K562 (cell line): ENCODE measurements around the gene SPI1. TPM values are rescaled to one million over a fixed set of nuclear protein-coding genes. Genes with fewer than 3 reads are reported as not detected.

Experiments
- ATAC-seq: fragments of 200-7000 bp; cut with Tn5 transposase; 3 replicates; pipeline ENCODE4 v1.9.1; 2020; ENCODE audit warnings: moderate library complexity
- BruUV-seq: library from RNA; stranded (reverse); fragments of 400-500 nt; replicated peaks from 2 replicates; lab custom pipeline; 2021; lab: Mats Ljungman, UMichigan
- CTCF ChIA-PET: fragments of 300-600 bp; formaldehyde crosslinking; extraction: SDS; loops from one replicate; lab custom pipeline; 2021; ENCODE audit warnings: low intra/inter-chr PET ratio; lab: Yijun Ruan, JAX
- POLR2A ChIA-PET: fragments of 300-600, 350-650 bp; sonication (Branson Sonifier 250); formaldehyde crosslinking; extraction: SDS; loops from one replicate; lab custom pipeline; 2021; ENCODE audit warnings: antibody characterized with exemption, inconsistent platforms; lab: Yijun Ruan, JAX
- DNase-seq, 4 experiments: peaks; one replicate each; pipeline versions ENCODE4 v3.0.0 to v3.0.0-alpha.2; 2011 to 2018; ENCODE audit warnings: low spot score in 3 of 4, mixed read lengths in 3 of 4; ENCODE audit errors: extremely low read depth in 1 of 4
- FAIRE-seq: peaks from 2 replicates; lab custom pipeline; 2011; peaks lifted over from hg19 to GRCh38; lab: Jason Lieb, UNC
- H2AFZ ChIP-seq: 2 replicates; pipeline ENCODE4 v1.6.0; 2011; ENCODE audit warnings: low read depth, low read length, control low read depth, inconsistent platforms
- H3K27ac ChIP-seq: fragments of 200-600 bp; 3 replicates; pipeline ENCODE4 v1.8.0; 2011; ENCODE audit warnings: low read depth, mild to moderate bottlenecking, control low read depth, inconsistent platforms, low read length, moderate library complexity, mixed read lengths; ENCODE audit errors: extremely low read depth
- H3K27me3 ChIP-seq, 2 experiments: fragments of 300-600 bp in 1 of 2; 2 replicates in 1 of 2; 3 replicates in 1 of 2; pipeline versions ENCODE4 v1.6.0 to v1.8.0; 2011; ENCODE audit warnings: inconsistent platforms in 2 of 2, low read length in 2 of 2, mild to moderate bottlenecking in 1 of 2, mixed read lengths in 1 of 2, moderate library complexity in 1 of 2; ENCODE audit not compliant: control insufficient read depth in 2 of 2, insufficient read depth in 2 of 2
- H3K36me3 ChIP-seq: fragments of 300-600 bp; 3 replicates; pipeline ENCODE4 v1.8.0; 2011; ENCODE audit warnings: mild to moderate bottlenecking, low read length, inconsistent platforms; ENCODE audit not compliant: control insufficient read depth, insufficient read depth
- H3K4me1 ChIP-seq, 2 experiments: fragments of 200-600 bp in 1 of 2; replicated peaks in 1 of 2; 2 replicates in 1 of 2; 3 replicates in 1 of 2; pipeline versions ENCODE4 v1.5.1 to v1.8.0; 2011; ENCODE audit warnings: inconsistent platforms in 2 of 2, low read length in 2 of 2, mild to moderate bottlenecking in 1 of 2, mixed read lengths in 1 of 2, moderate library complexity in 1 of 2; ENCODE audit not compliant: control insufficient read depth in 2 of 2, insufficient read depth in 2 of 2
- H3K4me2 ChIP-seq: 2 replicates; pipeline ENCODE4 v1.6.1; 2011; ENCODE audit warnings: low read length, control low read depth, inconsistent platforms, mixed read lengths; ENCODE audit not compliant: insufficient read depth
- H3K4me3 ChIP-seq: fragments of 200-600 bp; sonication (generic), shearing (Covaris generic); 2 replicates; pipeline ENCODE4 v1.5.1; 2016; ENCODE audit warnings: control low read depth, inconsistent platforms
- H3K79me2 ChIP-seq: fragments of 200-600 bp; 3 replicates; pipeline ENCODE4 v1.8.0; 2011; ENCODE audit warnings: low read length, inconsistent platforms; ENCODE audit not compliant: control insufficient read depth, insufficient read depth
- H3K9ac ChIP-seq, 2 experiments: 2 replicates each; pipeline versions ENCODE4 v1.6.0 to v1.6.1; 2011; ENCODE audit warnings: low read depth in 2 of 2, low read length in 2 of 2, control low read depth in 1 of 2, inconsistent platforms in 1 of 2, mild to moderate bottlenecking in 1 of 2, mixed read lengths in 1 of 2; ENCODE audit not compliant: insufficient read depth in 1 of 2
- H3K9me1 ChIP-seq: one replicate; pipeline ENCODE4 v1.6.0; 2011; ENCODE audit warnings: inconsistent platforms, mild to moderate bottlenecking, low read length, moderate library complexity; ENCODE audit not compliant: control insufficient read depth, insufficient read depth
- H3K9me3 ChIP-seq: replicated peaks from 2 replicates; pipeline ENCODE4 v1.5.1; 2011; ENCODE audit warnings: low read depth, low read length, inconsistent platforms; ENCODE audit not compliant: control insufficient read depth, insufficient read depth
- H4K20me1 ChIP-seq: replicated peaks from 2 replicates; pipeline ENCODE4 v1.6.1; 2011; ENCODE audit warnings: low read length, inconsistent platforms, mixed read lengths; ENCODE audit not compliant: control insufficient read depth, insufficient read depth
- ATF4 ChIP-seq: fragments of 450-650 bp; formaldehyde crosslinking; IDR thresholded peaks from 2 replicates; pipeline ENCODE4 v1.4.0; 2022; ENCODE audit warnings: mild to moderate bottlenecking, moderate library complexity
- FOXK2 ChIP-seq, 2 experiments: fragments of 450-650 bp; IDR thresholded peaks in 1 of 2; conservative IDR thresholded peaks in 1 of 2; 2 replicates each; pipeline ENCODE4 v1.6.1; 2016; ENCODE audit warnings: low read depth in 2 of 2, mild to moderate bottlenecking in 1 of 2
- GATA2 ChIP-seq: sonication (generic); formaldehyde crosslinking; IDR thresholded peaks from 2 replicates; pipeline ENCODE4 v1.4.0; 2020; ENCODE audit warnings: mild to moderate bottlenecking, missing genetic modification reagents
- GATAD2A ChIP-seq: fragments of 450-650 bp; IDR thresholded peaks from 2 replicates; pipeline ENCODE4 v1.6.1; 2017
- GTF2A2 ChIP-seq: IDR thresholded peaks from 2 replicates; pipeline ENCODE4 v1.6.1; 2016; ENCODE audit warnings: mild to moderate bottlenecking, missing genetic modification characterization, missing compliant biosample characterization
- NR4A1 ChIP-seq, 2 experiments: fragments of 250-450 bp in 1 of 2; fragments of 450-650 bp in 1 of 2; sonication (Bioruptor Pico) in 1 of 2; IDR thresholded peaks; 2 replicates each; pipeline versions ENCODE4 v1.4.0 to v1.6.1; 2016 to 2020; ENCODE audit warnings: mild to moderate bottlenecking in 2 of 2, missing compliant biosample characterization in 1 of 2, missing genetic modification characterization in 1 of 2, moderate library complexity in 1 of 2
- PCBP1 ChIP-seq: fragments of 200-400 bp; formaldehyde crosslinking; IDR thresholded peaks from 2 replicates; pipeline ENCODE4 v1.6.1; 2018; ENCODE audit warnings: mild to moderate bottlenecking, low read depth, low read length; ENCODE audit not compliant: poor library complexity, severe bottlenecking
- RUNX1 ChIP-seq: sonication (generic); IDR thresholded peaks from 2 replicates; pipeline ENCODE4 v1.6.1; 2016; ENCODE audit warnings: antibody characterized with exemption, low read depth
- XRCC5 ChIP-seq: fragments of 200-400 bp; formaldehyde crosslinking; IDR thresholded peaks from 2 replicates; pipeline ENCODE4 v1.6.1; 2017; ENCODE audit warnings: low read depth, mild to moderate bottlenecking, low read length
- ZBTB9 ChIP-seq: fragments of 450-650 bp; formaldehyde crosslinking; IDR thresholded peaks from 2 replicates; pipeline ENCODE4 v1.4.0; 2020; ENCODE audit warnings: mild to moderate bottlenecking, moderate library complexity
- ZNF584 ChIP-seq: fragments of 200-800 bp; sonication (Bioruptor generic); IDR thresholded peaks from 2 replicates; pipeline ENCODE4 v1.6.1; 2016; ENCODE audit warnings: low read depth, mild to moderate bottlenecking, missing genetic modification characterization, missing compliant biosample characterization
- ZSCAN29 ChIP-seq: fragments of 450-650 bp; IDR thresholded peaks from 2 replicates; pipeline ENCODE4 v1.6.1; 2017
- WGBS: fragments of 100-300 bp; shearing (Covaris generic); methylation state at CpG from one replicate; pipeline ENCODE4 v1.1.6; 2016; ENCODE audit warnings: low coverage, mixed read lengths; ENCODE audit not compliant: insufficient coverage; ENCODE audit errors: missing lambda C conversion rate; 5-methylcytosine and 5-hydroxymethylcytosine counted together
- in situ Hi-C: fragments of 300-500 bp; cut with MboI; formaldehyde crosslinking; loops from 4 replicates; pipeline ENCODE4 v1.15.0; 2018; ENCODE audit warnings: inconsistent platforms, mixed read lengths
- intact Hi-C: fragments of 100-400 bp; cut with micrococcal nuclease; formaldehyde crosslinking; loops from 2 replicates; pipeline ENCODE4 v1.14.2; 2022
- polyA plus RNA-seq, 8 experiments: library from polyadenylated mRNA; depleted of rRNA in 4 of 8; stranded (reverse) in 5 of 8; unstranded in 3 of 8; fragments of >200 nt; fragmentation: Nextera tagmentation in 2 of 8; fragmentation: Illumina TruSeq in 1 of 8; extraction: Ambion mirVana in 2 of 8; extraction: Trizol in 1 of 8; gene quantifications; 2 replicates each; pipeline versions ENCODE4 v1.2.1 to v1.2.3, GENCODE V29; 2011 to 2014; ENCODE audit warnings: inconsistent platforms in 1 of 8, missing spikeins in 1 of 8
- total RNA-seq, 7 experiments: library from RNA; depleted of rRNA in 6 of 7; stranded (reverse); fragments of >200 nt in 6 of 7; fragmentation: Illumina TruSeq in 2 of 7; extraction: Trizol in 2 of 7; gene quantifications; 2 replicates each; pipeline versions ENCODE4 v1.2.1 to v1.2.3, GENCODE V29; 2011 to 2021; ENCODE audit warnings: low replicate concordance in 1 of 7
- TF ChIP-seq, protein P1 (sequence below), 3 experiments: fragments of 200-800 bp in 1 of 3; fragments of 250-450 bp in 1 of 3; fragments of 450-650 bp in 1 of 3; sonication (Bioruptor Pico) in 1 of 3; sonication (Bioruptor generic) in 1 of 3; formaldehyde crosslinking in 1 of 3; IDR thresholded peaks; 2 replicates each; pipeline versions ENCODE4 v1.6.1 to v1.8.0; 2016 to 2022; ENCODE audit warnings: mild to moderate bottlenecking in 2 of 3, missing genetic modification characterization in 2 of 3, missing compliant biosample characterization in 1 of 3, moderate library complexity in 1 of 3

The SPI1 gene
- total and polyA plus RNA-seq, 9 of the 15 experiments (the other 6 are each of a cell fraction or from before 2014, with no cell fraction given) = 0.10 to 33.7 (median 10.3) TPM

DNA sequence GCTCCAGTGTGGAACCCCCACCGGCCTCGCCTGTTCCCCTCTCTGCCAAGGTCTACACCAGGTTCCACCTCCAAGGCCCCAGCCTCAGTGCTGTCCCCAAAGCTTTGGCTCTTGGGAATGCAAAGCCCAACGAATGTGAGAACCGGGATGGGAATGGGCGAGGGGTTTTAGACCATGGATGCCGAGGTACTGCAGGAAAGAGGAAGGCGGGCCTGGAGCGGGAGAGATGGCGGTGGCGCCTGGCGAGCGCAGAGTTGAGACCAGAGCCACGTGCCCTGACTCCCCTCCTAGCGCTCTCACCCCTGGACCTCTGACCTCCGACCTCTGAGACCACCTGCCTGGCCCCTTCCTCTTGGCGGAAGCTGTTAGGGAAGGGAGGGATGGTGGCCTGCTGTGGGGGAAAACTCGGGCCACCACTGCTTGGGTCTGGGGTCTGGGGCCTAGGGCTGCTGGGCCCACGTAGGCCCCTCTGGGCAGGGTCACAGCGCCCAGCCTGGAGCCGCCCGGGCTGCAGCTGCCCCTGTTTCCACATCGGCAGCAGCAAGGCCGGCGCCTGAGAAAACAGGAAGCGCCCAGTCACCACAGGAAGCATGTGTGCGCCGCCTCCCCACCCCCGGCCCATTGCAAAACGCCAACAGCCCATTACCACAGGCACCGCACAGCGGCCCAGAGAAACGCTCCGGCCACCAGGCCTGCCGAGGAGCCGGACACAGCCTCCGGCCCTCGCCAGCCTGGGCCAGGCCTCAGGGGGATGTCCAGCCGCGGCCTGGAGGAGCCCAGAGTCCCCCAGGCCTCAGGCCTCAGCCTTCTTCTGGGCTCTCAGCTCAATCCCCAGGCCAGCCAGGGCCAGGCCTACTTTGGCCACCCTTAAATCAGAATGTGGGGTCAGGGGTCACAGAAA is 16.2 kb upstream of the SPI1 start (continued):
- TF ChIP-seq XRCC5 = no peak
- TF ChIP-seq ZSCAN29 = no peak
- TF ChIP-seq, protein P1, sequence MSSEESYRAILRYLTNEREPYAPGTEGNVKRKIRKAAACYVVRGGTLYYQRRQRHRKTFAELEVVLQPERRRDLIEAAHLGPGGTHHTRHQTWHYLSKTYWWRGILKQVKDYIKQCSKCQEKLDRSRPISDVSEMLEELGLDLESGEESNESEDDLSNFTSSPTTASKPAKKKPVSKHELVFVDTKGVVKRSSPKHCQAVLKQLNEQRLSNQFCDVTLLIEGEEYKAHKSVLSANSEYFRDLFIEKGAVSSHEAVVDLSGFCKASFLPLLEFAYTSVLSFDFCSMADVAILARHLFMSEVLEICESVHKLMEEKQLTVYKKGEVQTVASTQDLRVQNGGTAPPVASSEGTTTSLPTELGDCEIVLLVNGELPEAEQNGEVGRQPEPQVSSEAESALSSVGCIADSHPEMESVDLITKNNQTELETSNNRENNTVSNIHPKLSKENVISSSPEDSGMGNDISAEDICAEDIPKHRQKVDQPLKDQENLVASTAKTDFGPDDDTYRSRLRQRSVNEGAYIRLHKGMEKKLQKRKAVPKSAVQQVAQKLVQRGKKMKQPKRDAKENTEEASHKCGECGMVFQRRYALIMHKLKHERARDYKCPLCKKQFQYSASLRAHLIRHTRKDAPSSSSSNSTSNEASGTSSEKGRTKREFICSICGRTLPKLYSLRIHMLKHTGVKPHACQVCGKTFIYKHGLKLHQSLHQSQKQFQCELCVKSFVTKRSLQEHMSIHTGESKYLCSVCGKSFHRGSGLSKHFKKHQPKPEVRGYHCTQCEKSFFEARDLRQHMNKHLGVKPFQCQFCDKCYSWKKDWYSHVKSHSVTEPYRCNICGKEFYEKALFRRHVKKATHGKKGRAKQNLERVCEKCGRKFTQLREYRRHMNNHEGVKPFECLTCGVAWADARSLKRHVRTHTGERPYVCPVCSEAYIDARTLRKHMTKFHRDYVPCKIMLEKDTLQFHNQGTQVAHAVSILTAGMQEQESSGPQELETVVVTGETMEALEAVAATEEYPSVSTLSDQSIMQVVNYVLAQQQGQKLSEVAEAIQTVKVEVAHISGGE (CRISPR knock-in tag; IDR thresholded peaks at IDR 0.05) = peak in 2 of 3 experiments; percentile 13 to 91; a peak in 2 of 6 replicates
- TF ChIP-seq NR4A1 (CRISPR knock-in tag; IDR thresholded peaks at IDR 0.05) = peak; percentile 25; the same call in 1 of the 2 replicates
- no peak for TF ChIP-seq NR4A1 (tag; IDR thresholded peaks at IDR 0.05)
- no peak for TF ChIP-seq GATAD2A

DNA sequence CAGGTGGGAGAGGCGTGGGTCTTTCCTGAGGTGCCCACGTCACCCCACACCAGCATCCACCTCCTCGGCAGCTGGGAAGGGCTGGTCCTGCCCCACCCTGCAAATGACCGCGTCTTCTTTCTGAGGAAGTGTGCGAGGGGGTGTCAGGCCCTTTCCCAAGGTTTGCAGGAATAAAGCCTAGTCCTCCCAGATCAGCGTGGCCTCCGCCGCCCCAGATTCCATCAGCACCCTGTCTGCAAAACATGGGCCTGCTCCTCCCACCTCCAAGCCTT is 15.6 kb upstream of the SPI1 start:
- H3K27me3 ChIP-seq = no peaks in the 10 kb centered on the region
- no peaks in the 10 kb centered on the region for H3K36me3 ChIP-seq
- H3K4me3 ChIP-seq = no peak overlapping the region
- POLR2A ChIA-PET = interaction anchor here (0.6 to 1.7 kb wide), 3 partner anchors 9 to 31 kb away, joined by 3 to 6 read pairs (median 5); no protein-coding TSS in a partner anchor
- peak overlapping the region; percentile 64 to 86 for H3K9ac ChIP-seq
- WGBS = 57% methylated on average over 6 of the region's 9 CpGs
- H3K9me1 ChIP-seq = no peaks in the 10 kb centered on the region
- H3K4me2 ChIP-seq = peak overlapping the region; percentile 19; the same call in 1 of the 2 replicates
- no peaks in the 10 kb centered on the region for H4K20me1 ChIP-seq
- ATAC-seq = peak; percentile 2; the same call in 1 of the 3 replicates
- H3K79me2 ChIP-seq = no peaks in the 10 kb centered on the region
- H3K4me1 ChIP-seq = peaks cover 37 to 71% of the 10 kb centered on the region in 2 experiments
- in situ Hi-C loops = no loop called here
- no peaks in the 10 kb centered on the region for H3K9me3 ChIP-seq
- BruUV-seq = no TSS peak
- no peak for FAIRE-seq
- peak overlapping the region; percentile 86 for H2AFZ ChIP-seq
- intact Hi-C loops = no loop called here
- DNase-seq = no peak
- H3K27ac ChIP-seq = peak overlapping the region; percentile 87
- CTCF ChIA-PET = no interaction called here
- 0 out of 2 replicates have a peak, but pooled peaks have one; percentile 2 for TF ChIP-seq ZNF584 (CRISPR knock-in tag)
- TF ChIP-seq GTF2A2 (tag) = no peak
- no peak for TF ChIP-seq PCBP1
- no peak for TF ChIP-seq RUNX1
- no peak for TF ChIP-seq ZBTB9
- 0 out of 2 replicates have a peak, but pooled peaks have one; percentile 7 for TF ChIP-seq ATF4
- TF ChIP-seq FOXK2 (conservative IDR thresholded peaks at IDR 0.05 in 1 of 2, IDR thresholded peaks at IDR 0.05 in 1 of 2; ENCODE audit: low read depth in 2 of 2) = no peak
- no peak for TF ChIP-seq GATA2
